Jurkat, Clone E6-1 (cell line): Measurements from ENCODE around the gene PRKCZ.
A peak's percentile ranks its signal among the peaks of the same experiment; 100 is the strongest.

Experiments used
- DNase-seq: peaks from one replicate; pipeline ENCODE4 v3.0.0-alpha.2; 2011; ENCODE audit warnings: low read depth, low spot score
- H3K4me3 ChIP-seq: 2 replicates; pipeline ENCODE4 v1.5.1; 2011; ENCODE audit warnings: mild to moderate bottlenecking, low read length, control low read depth, moderate library complexity

PRKCZ gene

DNA sequence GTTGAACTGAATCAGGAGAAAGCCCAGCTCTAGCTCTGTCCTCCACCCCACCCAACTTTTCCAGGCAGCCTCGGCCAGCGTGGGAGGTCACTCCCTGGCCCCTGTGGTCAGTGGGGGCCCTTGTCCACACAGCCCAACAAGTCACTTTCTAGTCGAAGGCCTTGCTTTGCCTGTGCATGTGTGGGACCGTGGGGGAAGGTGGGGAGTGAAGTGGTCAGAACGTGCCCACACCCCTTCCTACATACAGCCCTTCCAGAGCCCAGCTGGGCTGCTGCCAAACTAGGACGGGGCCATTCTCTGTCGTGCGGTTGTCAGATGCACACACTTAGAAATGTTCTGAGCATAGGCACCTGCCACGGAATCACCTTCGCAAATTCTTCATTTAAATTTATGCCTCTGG, 126.4 kb downstream of the PRKCZ start:
- DNase-seq, result no peak
- no peak overlapping the region for H3K4me3 ChIP-seq

DNA sequence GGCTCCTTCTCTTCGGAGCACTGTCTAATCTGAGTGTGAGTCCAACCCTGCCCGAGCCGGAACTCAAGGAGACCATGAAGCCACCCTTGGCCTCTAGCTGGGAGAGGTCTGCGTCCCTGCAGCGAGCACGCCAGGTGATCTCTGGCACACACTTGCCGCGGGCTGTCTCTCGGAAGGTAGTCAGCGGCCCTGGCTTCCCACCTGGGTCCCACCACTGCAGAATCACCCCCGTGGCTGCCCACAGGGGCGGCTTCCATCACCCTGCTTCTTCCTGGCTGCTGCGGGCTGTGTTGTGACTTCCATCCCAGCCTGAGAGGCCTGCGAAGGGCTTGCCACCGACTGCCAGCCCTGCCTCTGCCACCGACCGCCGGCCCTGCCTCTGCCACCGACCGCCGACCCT, 127.3 kb downstream of the PRKCZ start:
- DNase-seq, result no peak
- no peak overlapping the region for H3K4me3 ChIP-seq

DNA sequence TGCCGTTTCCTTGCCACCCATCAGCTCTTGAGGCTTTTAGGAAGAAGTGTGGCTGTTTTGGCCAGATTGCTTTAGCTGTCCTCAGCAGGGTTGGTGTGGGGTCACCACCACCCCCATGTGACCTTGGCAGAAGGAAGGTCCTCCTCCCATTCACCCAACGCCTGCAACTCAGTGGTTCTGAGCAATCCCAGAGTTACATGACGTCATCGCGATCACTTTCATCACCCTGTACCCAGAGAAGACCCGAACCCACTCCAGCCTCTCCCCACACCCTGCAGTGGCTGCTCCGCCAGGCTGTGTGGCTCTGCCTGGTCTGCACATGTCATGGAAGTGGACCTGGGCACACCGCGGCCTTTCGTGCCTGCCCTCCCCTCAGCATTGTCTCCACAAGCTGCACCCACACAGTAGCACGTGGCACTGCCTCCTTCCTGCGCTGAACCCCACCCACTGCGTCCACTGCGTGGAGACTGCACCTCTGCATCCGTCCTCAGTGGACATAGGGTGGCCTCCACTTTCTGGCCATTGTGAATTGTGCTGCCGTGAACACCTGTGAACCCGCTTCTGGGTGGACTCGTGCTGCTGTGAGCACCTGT, 127.8 kb downstream of the PRKCZ start:
- no peak overlapping the region for H3K4me3 ChIP-seq

GRCh38 chr1:2178875-2179274, 128.7 kb downstream of the PRKCZ start:
- H3K4me3 ChIP-seq, result no peak overlapping the region
- no peak for DNase-seq

More for the DNA sequence above, 127.8 kb downstream of the PRKCZ start:
- DNase-seq, result no peak

- no peak overlapping the region for H3K4me3 ChIP-seq
- DNase-seq, result no peak
Observed at GRCh38 chr1:2179283-2180013, 129.2 kb downstream of the PRKCZ start.

- H3K4me3 ChIP-seq, result no peak overlapping the region
- DNase-seq, result no peak
Observed at GRCh38 chr1:2180297-2181245, 130.4 kb downstream of the PRKCZ start.

GRCh38 chr1:2181271-2181670, 131.1 kb downstream of the PRKCZ start:
- H3K4me3 ChIP-seq, result no peak overlapping the region
- DNase-seq, result no peak

DNA sequence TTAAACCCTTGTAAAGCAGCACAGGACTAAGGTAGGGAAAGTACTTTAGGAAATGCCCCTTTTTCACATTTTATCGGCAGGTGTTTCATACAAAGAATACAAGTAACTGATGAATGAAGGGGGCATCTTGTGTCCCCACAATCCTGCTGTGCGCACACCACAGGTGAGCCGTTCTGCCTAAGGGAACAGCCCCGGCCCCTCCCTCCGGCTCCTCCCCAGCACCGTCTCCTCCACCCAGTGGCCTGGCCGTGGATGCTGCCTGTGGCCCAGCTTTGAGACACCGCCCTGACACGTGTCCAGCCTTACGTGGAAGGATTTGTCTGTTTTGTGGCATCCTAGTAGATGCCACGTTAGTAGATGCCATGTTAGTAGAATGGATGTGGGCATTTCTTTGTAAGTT, 131.5 kb downstream of the PRKCZ start:
- DNase-seq, result no peak
- H3K4me3 ChIP-seq, result no peak overlapping the region

GRCh38 chr1:2182376-2182775, 132.2 kb downstream of the PRKCZ start:
- no peak for DNase-seq

DNA sequence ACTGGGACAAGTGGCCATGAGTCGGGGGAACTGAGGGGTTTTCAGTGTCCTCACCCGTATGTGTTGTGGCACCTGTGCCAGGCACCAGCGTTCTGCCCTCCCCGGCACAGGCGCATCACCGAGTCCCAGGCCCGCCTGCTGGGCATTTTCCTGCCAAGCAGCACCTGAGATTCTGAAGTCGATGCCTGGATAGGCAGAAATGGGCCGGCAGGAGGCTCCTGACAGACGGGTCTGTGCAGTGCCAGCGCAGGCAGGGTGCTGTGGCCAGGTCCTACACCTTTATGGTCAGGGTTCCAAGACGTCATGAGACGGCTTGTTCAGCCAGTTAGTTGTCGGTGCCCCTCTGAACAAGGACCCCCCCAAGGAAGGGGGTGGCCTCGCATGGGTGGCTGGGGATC, 133.7 kb downstream of the PRKCZ start:
- DNase-seq, result no peak
- no peak overlapping the region for H3K4me3 ChIP-seq

More at GRCh38 chr1:2182376-2182775, 132.2 kb downstream of the PRKCZ start:
- no peak overlapping the region for H3K4me3 ChIP-seq

DNA sequence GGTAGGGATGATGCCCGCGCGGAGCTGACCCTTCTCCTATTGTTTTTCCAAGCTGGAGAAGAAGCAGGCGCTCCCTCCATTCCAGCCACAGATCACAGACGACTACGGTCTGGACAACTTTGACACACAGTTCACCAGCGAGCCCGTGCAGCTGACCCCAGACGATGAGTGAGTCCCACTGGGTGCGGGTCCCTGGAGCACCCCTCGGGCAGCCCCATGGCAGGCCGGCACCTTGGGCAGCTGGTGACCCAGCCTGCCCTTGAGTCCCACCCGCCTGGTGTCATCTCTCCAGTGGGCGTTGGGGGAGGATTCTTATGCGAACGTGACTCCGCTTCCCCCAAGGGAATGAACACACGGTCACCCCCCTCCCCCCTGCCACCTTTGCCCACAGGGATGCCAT, 134.3 kb downstream of the PRKCZ start:
- H3K4me3 ChIP-seq, result no peak overlapping the region
- DNase-seq, result no peak

DNA sequence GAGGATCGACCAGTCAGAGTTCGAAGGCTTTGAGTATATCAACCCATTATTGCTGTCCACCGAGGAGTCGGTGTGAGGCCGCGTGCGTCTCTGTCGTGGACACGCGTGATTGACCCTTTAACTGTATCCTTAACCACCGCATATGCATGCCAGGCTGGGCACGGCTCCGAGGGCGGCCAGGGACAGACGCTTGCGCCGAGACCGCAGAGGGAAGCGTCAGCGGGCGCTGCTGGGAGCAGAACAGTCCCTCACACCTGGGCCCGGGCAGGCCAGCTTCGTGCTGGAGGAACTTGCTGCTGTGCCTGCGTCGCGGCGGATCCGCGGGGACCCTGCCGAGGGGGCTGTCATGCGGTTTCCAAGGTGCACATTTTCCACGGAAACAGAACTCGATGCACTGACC, 134.7 kb downstream of the PRKCZ start:
- no peak for DNase-seq
- H3K4me3 ChIP-seq, result no peak overlapping the region

- no peak overlapping the region for H3K4me3 ChIP-seq
- no peak for DNase-seq
Observed at GRCh38 chr1:2185880-2186855, 136.0 kb downstream of the PRKCZ start.

GRCh38 chr1:2186901-2187300, 136.7 kb downstream of the PRKCZ start:
- DNase-seq, result no peak
- no peak overlapping the region for H3K4me3 ChIP-seq

- H3K4me3 ChIP-seq, result no peak overlapping the region
- DNase-seq, result no peak
Observed at GRCh38 chr1:2187619-2188018, 137.4 kb downstream of the PRKCZ start.

- no peak overlapping the region for H3K4me3 ChIP-seq
- no peak for DNase-seq
Observed at GRCh38 chr1:2188336-2188735, 138.1 kb downstream of the PRKCZ start.

- DNase-seq, result peak; percentile 79
- H3K4me3 ChIP-seq, result peak overlapping the region; percentile 48
Observed at GRCh38 chr1:2189459-2190425, 139.5 kb downstream of the PRKCZ start.

GRCh38 chr1:2190491-2190976, 140.3 kb downstream of the PRKCZ start:
- no peak overlapping the region for H3K4me3 ChIP-seq
- DNase-seq, result no peak
